Stimulated activated CD4-positive, alpha-beta T cell treated with anti-CD3 and anti-CD28 coated beads, Interleukin-4, amount 100 ng/mL, for 1 hour (primary cell): ENCODE data around the gene MYLK4.

Experiments
- DNase-seq: peaks from one replicate; pipeline ENCODE4 v3.0.0-alpha.2; 2020

MYLK4 gene

DNA sequence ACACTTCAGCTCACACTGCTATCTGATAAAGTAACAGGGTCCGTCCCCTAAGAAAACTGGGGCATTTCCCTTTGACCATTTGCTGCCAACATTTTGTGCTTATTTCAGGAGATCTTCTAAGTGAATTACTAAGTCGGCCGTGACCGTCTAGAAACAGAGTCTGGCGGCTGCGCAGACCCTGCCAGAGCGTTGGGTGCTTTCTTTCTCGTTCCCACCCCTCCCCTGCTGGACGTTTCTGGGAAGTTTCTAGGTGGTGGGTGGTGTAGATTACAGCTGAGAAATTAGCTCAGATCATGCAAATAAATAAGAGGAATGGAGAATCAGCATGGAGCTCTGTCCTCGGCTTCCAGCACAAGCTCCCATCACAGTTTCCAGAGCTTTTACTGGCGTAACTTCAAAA is 128.1 kb downstream of the MYLK4 start:
- DNase-seq = no peak

DNA sequence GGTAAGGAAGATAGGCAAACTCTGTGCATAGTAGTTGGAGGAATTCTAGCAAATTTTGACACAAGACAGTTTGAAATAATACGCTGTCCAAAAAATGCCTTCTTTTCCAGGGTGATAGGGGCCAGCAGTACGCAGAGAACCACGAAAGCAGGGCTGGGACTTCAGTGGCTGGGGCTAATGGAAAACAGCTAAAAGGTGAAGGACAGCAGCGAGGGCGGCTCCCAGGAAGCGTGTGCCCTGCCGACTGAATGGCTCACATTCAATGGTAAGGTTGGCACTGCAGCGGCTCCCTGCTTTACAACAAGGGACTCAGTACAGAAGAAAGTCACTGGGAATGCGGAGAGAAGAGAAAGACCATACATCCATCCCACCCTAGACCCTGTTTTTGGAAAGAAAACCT is 131.1 kb downstream of the MYLK4 start:
- no peak for DNase-seq

DNA sequence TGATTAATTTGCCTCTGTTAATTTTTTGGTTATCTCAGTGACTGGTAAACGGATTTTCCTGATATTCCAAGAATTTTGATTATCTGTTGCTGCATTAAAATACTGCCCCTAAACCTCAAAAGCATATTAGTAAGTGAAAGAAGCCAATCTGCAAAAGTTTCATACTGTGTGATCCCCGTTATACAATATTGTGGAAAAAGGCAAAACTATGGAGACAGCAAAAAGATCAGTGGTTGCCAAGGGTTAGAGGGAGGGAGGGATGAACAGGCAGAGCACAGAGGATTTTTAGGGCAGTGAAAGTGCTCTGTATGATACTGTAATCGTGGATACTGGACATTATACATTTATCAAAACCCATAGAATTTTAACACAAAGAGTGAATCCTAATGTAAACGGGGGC is 133.0 kb downstream of the MYLK4 start:
- no peak for DNase-seq

DNA sequence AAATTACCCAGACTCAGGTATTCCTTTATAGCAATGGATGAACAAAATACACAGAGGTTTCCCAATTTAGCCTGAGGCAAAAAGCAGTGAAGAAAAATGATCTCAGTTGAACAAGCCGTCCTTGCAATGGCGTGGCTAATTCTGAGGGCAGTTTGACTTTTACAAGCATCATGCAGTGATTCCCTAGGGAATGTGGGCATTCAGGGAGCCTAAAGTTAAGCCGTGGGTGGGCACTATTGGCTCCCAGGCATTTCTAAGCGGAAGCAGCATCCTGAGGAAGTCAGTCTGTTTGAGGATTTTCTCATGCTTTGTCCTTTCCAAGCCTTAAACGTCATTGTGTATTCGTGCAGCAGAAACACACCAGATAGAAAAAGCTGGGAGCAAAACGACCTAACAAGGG is 133.9 kb downstream of the MYLK4 start:
- no peak for DNase-seq

DNA sequence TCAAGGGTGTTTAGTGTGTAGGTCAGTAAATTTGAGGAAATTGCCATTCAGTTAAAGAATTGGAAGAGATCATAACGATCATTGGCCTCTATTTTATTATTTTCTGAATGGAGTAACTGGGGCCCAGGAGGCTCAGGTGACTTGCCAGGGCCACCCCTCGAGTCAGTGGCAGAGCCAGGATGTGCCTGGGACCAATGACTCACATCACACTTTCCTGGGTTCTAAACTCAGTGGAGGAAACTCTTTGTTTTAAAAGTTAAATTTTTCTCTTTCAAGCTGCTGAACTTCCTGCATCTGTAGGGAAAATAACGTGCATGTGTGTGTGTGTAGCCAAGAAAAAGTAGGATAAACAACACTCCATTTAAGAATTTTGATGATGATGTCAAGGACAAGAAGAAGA is 135.5 kb downstream of the MYLK4 start:
- DNase-seq = no peak

DNA sequence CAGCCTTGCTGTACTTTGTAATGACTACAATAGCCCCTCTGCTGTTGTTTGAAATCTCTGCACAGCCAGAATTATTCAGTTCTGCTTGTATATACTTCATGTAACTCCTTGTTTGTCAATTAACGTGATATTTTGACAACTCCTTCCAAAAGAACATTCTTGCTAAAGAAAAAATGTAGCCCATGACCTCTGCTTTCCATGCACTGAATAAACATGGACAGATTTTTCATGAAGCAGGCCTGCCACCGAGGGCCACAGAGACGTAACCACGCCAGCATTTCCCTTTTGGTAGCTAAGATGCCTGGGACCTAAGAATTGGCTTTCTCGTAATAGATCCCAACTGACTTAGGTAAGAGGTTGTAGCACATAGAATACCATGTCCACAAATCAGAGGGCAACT is 135.9 kb downstream of the MYLK4 start:
- DNase-seq = no peak

DNA sequence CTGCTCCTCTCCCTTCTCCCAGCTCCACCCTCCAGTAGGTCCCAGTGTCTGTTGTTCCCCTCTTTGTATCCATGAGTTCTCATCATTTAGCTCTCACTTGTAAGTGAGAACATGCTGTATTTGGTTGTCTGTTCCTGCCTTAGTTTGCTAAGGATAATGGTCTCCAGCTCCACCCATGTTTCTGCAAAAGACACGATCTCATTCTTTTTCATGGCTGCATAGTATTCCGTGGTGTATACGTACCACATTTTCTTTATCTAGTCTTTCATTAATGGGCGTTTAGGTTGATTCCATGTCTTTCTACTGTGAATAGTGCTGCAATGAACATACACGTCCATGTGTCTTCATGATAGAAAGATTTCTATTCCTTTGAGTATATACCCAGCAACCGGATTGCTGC is 136.6 kb downstream of the MYLK4 start:
- no peak for DNase-seq
